ENCODE data around the gene STUB1.

- TF ChIP-seq FOXA1 (IDR thresholded peaks at IDR 0.05): no peak
- TF ChIP-seq CTCF (IDR thresholded peaks at IDR 0.05; ENCODE audit: low read depth, low read length, missing input control): no peak
- no peak for TF ChIP-seq ATF3 (IDR thresholded peaks at IDR 0.05)
- no peak for TF ChIP-seq MAX (IDR thresholded peaks at IDR 0.05)
- TF ChIP-seq RXRA (IDR thresholded peaks at IDR 0.05): peak; percentile 65 to 77
These were observed 36.0 kb downstream of the STUB1 start for GRCh38 chr16:716200-716568.

Measured in liver (tissue), 3 donors.